ENCODE data around the gene DPP6.
"Not testable (repeated sequence)": the region's sequence is repeated elsewhere in the genome, so short reads cannot be mapped to it uniquely, and the experiment has no call there.

Gene DPP6

DNA sequence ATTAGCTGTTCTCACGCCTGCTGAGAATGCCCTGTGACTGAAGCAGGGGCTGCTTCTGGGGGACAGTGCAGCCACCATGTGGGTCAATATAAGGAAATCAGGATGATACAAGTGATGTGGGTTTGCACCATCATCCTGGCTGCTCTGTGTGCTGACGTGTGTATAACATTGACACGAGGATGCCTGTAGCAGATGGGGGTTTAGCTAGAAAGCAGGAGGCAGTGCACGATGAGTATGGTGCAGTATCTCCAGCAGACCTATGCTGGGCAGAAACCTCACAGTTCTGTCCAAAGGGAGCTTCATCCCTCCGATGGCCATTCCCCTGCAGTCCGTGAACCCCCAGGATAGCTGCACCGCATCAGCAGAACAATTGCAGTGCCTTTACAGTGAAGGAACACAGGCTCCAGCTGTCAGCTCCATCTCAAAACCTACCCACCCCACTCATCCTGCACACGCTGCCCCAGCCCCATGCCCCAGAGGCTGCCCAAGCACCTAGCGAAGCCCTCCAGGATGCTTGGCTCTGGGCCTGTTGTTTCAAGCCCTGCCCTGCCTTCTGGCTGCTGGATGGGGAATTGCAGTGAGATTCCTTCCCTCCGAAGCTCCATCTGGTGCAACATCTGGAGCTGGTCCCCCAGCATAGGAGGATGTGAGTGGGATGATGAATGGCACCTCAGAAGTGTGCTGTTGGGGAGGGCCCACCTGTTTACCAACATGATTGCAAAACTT lies 96.8 kb downstream of the DPP6 start:
- not testable (repeated sequence) for DNase-seq (ENCODE audit: low read depth, low spot score)

- not testable (repeated sequence) for DNase-seq (ENCODE audit: low read depth, low spot score)
Observed at GRCh38 chr7:154150656-154151055, 98.5 kb downstream of the DPP6 start.

DNA sequence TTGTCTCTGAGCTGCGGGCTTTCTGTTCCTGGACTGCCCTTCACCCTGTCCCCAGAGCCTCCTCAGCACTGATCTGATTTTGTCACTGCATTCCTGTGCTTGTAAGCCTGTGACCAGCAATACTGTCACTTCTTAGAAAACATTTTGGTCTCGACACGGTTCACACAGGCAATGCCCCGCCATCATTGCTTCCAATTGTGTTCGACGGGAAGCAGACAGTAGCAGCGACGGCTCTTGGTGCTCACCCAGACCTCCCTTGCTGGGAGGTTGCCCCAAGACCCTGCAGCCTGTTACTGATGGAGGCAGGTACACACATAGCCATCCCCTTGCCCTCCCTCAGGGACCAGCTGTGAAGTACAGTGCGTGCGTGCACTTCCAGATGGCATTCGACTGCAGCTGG lies 99.1 kb downstream of the DPP6 start:
- DNase-seq (ENCODE audit: low read depth, low spot score) = not testable (repeated sequence)

GRCh38 chr7:154155928-154156327 lies 103.7 kb downstream of the DPP6 start:
- not testable (repeated sequence) for DNase-seq (ENCODE audit: low read depth, low spot score)

DNA sequence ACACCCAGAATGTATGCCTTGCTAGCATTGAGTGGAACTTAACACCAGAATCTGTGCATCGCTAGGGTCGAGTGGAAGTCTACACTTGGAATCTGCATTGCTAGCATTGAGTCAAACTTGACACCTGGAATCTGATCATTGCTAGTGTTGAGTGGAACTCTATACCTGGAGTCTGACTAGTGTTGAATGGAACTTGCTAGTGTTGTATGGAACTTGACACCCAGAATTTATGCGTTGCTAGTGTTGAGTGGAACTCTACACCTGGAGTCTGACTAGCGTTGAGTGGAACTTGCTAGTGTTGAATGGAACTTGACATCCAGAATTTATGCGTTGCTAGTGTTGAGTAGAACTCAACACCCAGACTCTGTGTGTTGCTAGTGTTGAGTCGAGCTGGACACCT lies 110.7 kb downstream of the DPP6 start:
- not testable (repeated sequence) for DNase-seq (ENCODE audit: low read depth, low spot score)

DNA sequence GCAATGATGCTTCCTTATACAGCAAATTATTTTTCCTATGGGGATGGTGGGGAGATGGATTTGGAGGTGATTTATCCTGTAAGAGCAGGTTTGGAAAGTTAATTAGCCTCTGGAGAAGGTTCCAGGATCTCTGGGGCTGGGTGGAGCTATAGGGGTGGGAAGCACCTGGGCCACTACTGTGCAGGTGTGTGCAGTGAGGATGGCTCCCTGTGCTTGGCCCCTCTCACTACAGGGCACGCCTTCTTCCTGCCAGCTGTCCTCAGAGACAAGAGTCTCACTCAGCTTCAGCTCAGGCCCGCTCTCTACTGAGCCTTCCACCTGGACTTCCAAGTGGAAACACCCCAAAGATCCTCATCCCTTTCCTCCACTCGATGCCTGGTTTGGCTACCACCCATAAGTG lies 111.4 kb downstream of the DPP6 start:
- not testable (repeated sequence) for DNase-seq (ENCODE audit: low read depth, low spot score)

- DNase-seq (ENCODE audit: low read depth, low spot score) = no peak
Observed at GRCh38 chr7:154167051-154167450, 114.9 kb downstream of the DPP6 start.

- no peak for DNase-seq (ENCODE audit: low read depth, low spot score)
Observed at GRCh38 chr7:154167807-154168206, 115.6 kb downstream of the DPP6 start.

- DNase-seq (ENCODE audit: low read depth, low spot score) = no peak
Observed at GRCh38 chr7:154171422-154171821, 119.2 kb downstream of the DPP6 start.

GRCh38 chr7:154172236-154172635 lies 120.0 kb downstream of the DPP6 start:
- DNase-seq (ENCODE audit: low read depth, low spot score) = no peak

GRCh38 chr7:154177584-154177983 lies 125.4 kb downstream of the DPP6 start:
- no peak for DNase-seq (ENCODE audit: low read depth, low spot score)

GRCh38 chr7:154178895-154179294 lies 126.7 kb downstream of the DPP6 start:
- no peak for DNase-seq (ENCODE audit: low read depth, low spot score)

- no peak for DNase-seq (ENCODE audit: low read depth, low spot score)
Observed at GRCh38 chr7:154183482-154183881, 131.3 kb downstream of the DPP6 start.

DNA sequence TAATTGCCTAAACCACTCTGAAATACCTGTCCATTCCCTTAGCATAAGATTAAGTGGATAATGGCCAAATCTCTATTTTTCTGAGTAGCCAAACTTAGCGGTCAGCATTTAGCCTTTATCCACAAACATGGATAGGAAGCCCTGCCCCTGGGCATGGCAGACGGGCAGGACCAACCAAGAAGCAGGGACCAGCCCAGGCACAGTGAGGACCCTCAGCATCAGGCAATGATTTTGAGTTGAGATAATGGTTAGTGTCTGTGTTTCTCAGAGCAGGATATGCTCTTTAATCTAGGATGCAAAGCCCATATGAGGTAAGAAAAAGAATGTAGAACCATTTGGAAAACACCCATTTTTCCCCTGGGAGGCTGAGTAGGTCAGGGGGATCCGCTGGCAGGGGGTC lies 131.7 kb downstream of the DPP6 start:
- DNase-seq (ENCODE audit: low read depth, low spot score) = no peak

DNA sequence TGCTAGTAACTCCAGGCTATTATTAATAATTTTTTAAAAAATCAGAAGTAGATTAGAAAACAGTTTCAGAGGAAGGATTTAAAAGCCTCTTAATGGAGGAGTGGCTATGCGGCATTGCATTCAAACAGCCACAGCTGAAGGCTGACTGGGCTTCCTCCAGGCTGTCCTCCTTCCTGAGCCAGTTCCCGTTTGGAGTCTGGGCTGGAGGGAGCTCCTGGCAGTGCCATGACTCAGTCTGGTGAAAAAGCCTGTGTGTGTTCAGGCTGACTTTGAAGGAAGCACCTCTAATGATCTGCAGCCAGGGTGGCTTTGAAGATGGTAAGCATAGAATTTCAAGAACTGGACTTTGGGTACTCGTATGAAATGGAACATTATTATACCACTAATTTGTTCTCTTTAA lies 134.6 kb downstream of the DPP6 start:
- DNase-seq (ENCODE audit: low read depth, low spot score) = no peak

GRCh38 chr7:154188330-154188729 lies 136.1 kb downstream of the DPP6 start:
- no peak for DNase-seq (ENCODE audit: low read depth, low spot score)

GRCh38 chr7:154195266-154195665 lies 143.1 kb downstream of the DPP6 start:
- DNase-seq (ENCODE audit: low read depth, low spot score) = no peak

DNA sequence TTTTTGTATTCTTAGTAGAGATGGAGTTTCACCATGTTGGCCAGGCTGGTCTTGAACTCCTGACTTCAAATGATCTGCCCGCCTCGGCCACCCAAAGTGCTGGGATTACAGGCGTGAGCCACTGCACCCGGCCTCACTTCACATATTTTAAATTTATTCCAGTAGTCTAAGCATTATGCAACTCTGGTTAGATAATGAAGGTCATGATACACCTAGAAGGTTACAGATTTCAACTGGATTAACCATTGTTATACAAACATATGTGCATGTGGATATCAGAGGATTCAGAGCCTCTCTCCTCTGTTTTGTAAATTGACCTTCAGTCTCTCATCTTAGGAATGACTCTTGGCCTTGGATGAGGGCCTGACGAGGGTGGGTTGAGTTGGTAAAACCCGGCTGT lies 146.3 kb downstream of the DPP6 start:
- no peak for DNase-seq (ENCODE audit: low read depth, low spot score)

GRCh38 chr7:154200241-154200640 lies 148.0 kb downstream of the DPP6 start:
- no peak for DNase-seq (ENCODE audit: low read depth, low spot score)

- DNase-seq (ENCODE audit: low read depth, low spot score) = no peak
Observed at GRCh38 chr7:154202002-154202401, 149.8 kb downstream of the DPP6 start.

GRCh38 chr7:154204046-154204445 lies 151.8 kb downstream of the DPP6 start:
- DNase-seq (ENCODE audit: low read depth, low spot score) = no peak

GRCh38 chr7:154212861-154213260 lies 160.7 kb downstream of the DPP6 start:
- no peak for DNase-seq (ENCODE audit: low read depth, low spot score)

GRCh38 chr7:154217688-154218340 lies 165.6 kb downstream of the DPP6 start:
- DNase-seq (ENCODE audit: low read depth, low spot score) = no peak
